AG08395 (cell line): ENCODE measurements around the gene ZNF397.
A peak's percentile ranks its signal among the peaks of the same experiment; 100 is the strongest.
"Not testable (repeated sequence)": the region's sequence is repeated elsewhere in the genome, so short reads cannot be mapped to it uniquely, and the experiment has no call there.

Experiments
- DNase-seq: peaks from one replicate; pipeline ENCODE4 v3.0.0; 2012; ENCODE audit warnings: mixed read lengths, low spot score

Gene ZNF397

DNA sequence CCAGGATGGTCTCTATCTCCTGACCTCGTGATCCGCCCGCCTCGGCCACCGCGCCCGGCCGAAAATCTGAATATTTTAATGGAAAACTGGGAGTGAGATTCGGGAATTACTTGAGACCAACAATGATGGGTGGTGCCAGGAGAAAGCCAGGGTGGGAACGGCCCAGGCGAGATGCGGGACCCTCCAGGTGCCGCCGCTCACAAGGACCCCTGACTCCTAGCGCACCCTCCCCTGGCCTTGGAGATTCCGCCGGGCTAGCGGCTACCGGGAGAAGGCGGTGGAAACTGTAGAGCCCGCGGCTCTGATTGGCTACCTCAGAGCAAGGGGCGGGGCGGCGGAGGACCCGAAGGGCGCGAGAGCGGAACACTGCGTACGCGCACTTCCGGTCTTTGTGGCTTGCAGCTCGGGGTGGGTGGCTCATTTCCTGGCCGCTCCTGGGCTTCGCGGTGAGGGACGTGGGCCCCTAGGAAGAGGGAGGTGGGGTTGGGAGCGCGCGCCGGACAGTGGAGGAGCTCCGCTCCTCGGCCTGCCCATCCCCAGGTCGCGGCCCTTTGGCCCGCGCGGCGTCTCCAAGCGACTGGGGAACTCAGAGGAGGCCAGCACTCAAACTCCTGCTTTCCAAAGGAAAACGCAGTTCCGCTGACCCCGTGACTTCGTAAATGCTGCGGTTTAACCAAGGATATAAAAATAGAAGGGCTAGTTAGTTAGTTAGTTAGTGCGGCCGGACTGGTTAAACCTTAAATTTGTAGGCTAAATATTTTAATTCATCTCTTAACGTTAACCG is at the start of gene ZNF397:
ZNF397 (plus strand) TSS at position 371 of the 784 bp plus-strand sequence. CDS start 1,437 bp downstream, outside the sequence.
- peak; percentile 98 for DNase-seq

DNA sequence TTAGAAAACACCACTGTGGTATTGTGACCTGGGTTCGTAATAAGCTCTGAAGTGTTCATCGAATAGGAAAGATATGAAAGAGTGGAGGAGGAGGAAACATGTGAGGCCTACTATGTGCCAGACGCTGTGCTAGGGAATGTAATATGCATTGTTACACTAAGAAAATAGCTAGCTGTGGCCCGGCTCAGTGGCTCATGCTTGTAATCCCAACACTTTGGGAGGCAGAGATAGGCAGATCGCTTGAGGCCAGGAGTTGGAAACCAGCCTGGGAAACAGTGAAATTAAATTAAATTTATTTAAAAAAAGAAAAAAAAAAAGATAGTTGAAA is 49.2 kb upstream of the ZNF397 start:
- no peak for DNase-seq

DNA sequence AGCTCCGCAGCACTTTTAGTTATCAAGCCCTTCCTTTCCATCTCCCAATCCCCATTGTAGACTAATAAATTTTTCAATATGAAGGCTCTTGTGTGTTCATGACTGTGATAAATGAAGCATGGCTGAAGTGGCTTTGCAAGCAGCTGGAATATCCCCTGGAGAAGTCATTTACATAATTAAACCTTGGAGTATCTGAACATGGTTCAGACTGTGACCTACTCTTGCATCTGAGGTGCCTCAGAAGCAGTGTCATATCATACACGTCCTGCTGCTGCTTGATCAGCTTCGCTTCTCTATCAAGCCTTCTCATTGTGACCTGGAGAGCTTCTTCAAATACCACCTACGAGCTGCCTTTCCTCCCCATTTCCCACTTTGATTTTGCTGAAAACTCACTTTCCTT is 48.4 kb upstream of the ZNF397 start:
- DNase-seq, result no peak

DNA sequence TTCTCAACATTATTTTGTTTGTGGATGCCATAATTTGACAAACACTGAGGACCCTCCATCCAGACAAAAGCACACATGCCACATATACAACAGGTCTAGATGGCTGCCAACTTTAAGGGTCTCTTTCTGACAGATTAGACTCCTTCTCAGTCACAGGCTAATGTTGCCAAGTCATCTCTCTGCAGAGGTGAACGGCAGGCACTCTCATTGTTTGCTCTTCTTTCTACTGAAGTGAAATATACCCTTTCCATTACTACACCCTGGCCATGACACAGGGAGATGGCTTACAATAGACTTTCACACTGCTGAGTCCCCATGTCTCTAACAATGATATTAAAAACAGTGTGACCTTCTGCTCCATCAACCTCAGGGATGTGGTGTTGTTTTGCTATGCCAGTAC is 47.5 kb upstream of the ZNF397 start:
- DNase-seq, result no peak

DNA sequence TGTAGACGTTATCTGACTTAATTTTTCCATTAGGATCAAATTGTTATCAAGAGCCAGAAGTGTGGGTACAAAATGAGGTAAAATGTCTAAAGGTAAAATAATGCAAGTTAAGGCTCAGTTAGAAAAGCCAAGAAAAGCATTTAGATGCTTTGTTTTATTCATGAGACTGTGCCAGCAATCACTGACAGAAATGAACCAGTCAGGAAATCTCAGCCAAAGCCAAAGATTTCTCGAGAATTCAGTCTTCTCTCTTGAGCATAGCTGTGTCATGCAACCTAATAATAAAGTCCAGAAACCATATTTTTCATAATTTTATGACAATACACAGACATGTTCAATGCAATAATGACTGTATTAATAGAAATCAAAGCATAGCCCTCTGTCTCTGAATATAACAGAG is 43.5 kb upstream of the ZNF397 start:
- no peak for DNase-seq

DNA sequence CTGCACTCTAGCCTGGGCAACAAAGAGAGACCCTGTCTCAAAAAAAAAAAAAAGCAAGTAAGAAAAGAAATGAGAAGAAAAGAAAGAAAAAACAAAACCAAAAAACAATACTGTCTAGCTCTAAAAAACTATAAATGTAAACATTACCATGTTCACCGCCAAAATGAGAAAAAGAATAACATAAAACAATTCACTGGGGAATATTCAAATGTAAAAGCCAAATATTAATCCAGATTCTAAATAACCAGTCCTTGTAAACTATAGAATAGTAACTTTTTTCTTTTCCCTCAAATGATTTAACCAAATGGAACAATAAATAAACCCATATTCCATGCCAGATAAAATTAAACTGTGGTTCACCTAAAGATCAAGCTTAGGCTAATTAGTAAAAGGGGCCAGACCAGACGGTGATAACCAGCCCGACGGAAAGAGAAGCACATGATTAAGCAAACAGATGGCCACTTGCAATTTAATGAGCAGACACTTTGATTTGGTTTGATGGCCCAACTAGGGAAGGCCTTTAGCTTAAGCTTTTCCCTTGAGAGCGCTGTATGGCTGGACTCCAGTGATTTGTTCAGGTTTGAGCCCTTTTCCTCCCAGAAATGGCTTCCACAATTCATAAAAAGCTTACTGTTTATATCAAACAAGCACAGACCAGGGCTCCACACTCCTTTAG is 39.4 kb upstream of the ZNF397 start:
- DNase-seq, result no peak

DNA sequence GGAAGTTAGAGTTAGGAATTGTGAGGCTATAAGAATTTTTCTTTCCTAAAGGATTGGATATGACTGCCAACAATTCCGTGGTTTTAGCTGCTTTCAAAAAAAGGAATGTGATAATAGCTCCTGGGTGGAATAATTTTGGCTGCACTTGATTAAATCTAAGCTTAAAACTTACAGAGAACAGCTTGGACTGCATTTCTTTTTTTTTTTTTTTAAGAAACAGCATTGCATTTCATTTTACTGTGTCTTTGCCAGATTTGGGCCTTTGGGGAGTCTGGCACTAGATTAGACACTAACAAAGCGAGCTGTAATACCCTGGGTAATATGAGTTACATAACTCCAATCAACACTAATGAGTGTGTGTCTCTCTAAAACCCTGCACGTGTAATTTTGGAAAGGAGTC is 37.8 kb upstream of the ZNF397 start:
- DNase-seq, result peak; percentile 48

DNA sequence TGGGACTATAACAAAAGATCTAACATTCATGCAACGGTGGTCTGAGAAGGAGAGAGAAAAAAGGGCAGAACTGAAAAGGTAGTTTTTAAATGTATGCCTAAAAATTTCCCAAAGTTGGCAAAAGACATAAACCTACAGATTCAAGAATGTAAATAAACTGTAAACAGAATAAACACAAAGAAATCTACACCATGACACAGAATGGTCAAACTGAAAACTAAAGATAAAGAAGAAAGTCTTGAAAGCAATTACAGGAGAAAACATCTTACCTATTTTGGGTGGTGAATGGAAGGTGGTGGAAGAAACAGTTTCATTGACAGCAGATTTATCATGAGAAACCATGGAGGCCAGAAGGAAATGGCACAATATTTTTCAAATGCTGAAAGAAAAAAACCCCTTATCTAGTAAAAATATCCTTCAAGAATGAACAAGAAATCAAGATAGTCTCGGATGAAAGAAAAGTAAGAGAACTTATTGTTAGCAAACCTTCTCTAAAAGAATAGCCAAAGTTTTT is 35.6 kb upstream of the ZNF397 start:
- DNase-seq, result no peak

DNA sequence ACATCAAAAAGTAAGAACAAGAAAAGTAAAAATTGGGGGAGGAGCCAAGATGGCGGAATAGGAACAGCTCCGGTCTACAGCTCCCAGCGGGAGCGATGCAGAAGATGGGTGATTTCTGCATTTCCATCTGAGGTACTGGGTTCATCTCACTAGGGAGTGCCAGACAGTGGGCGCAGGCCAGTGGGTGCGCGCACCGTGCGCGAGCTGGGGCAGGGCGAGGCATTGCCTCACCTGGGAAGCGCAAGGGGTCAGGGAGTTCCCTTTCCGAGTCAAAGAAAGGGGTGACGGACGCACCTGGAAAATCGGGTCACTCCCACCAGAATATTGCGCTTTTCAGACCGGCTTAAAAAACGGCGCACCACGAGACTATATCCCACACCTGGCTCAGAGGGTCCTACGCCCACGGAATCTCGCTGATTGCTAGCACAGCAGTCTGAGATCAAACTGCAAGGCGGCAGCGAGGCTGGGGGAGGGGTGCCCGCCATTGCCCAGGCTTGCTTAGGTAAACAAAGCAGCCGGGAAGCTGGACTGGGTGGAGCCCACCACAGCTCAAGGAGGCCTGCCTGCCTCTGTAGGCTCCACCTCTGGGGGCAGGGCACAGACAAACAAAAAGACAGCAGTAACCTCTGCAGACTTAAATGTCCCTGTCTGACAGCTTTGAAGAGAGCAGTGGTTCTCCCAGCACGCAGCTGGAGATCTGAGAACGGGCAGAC is 34.9 kb upstream of the ZNF397 start:
- DNase-seq, result not testable (repeated sequence)

DNA sequence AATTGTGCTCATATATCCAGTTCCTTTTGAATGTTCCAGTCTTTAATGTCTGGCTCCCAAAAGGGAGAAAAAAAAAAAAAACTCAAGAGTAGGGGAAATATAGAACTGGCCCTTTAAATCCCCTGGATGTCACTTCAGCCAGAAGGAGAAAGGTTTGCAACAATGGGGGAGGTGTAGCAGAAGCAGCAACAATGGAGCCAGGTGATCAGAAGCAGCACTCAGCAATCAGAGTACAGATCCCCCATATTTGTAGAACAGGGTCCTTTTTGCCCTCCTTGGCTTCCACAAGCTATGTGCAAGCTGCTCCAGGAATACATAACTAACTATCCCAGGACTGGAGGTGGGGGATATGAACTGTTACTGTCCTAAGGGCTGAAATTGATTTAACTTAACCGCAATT is 25.8 kb upstream of the ZNF397 start:
- DNase-seq, result no peak

DNA sequence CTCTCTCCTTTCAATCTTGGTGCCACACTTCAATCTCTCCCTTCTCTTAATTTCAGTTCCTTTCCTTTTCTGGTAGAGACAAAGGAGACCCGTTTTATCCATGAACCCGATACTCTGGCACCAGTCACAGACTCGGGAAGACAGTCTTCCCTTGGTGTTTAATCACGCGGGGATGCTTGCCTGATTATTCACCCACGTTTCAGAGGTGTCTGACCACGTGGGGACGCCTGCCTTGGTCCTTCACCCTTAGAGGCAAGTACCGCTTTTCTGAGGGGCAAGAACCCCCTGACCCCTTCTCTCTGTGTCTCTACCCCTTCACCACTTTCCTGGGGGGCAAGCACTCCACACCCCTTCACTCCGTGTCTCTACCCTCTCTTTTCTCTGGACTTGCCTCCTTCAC is 24.2 kb upstream of the ZNF397 start:
- DNase-seq, result not testable (repeated sequence)

DNA sequence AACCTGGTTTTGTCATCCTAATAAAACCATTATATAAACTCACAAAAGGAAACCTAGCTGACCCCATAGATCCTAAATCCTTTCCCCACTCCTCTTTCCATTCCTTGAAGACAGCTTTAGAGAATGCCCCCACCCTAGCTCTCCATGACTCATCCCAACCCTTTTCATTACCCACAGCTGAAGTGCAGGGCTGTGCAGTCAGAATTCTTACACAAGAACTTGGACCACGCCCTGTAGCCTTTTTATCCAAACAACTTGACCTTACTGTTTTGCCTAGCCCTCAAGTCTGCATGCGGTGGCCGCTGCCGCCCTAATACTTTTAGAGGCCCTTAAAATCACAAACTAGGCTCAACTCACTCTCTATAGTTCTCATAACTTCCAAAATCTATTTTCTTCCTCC is 21.5 kb upstream of the ZNF397 start:
- not testable (repeated sequence) for DNase-seq

DNA sequence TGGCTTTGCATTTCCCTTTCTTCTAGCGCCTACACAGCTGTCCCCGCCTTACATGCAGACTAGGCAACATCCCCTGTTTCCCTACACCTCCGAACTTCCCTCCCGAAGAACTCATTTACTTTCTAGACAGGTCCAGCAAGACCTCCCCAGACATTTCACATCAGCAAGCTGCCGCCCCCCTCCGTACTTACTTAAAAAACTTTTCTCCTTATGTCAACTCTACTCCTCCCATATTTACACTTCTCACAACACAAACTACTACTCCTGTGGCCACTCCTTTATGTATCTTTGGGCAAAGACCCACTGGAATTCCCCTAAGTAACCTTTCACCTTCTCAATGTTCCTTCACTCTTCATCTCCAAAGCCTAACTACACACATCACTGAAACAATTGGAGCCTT is 20.4 kb upstream of the ZNF397 start:
- DNase-seq, result no peak

DNA sequence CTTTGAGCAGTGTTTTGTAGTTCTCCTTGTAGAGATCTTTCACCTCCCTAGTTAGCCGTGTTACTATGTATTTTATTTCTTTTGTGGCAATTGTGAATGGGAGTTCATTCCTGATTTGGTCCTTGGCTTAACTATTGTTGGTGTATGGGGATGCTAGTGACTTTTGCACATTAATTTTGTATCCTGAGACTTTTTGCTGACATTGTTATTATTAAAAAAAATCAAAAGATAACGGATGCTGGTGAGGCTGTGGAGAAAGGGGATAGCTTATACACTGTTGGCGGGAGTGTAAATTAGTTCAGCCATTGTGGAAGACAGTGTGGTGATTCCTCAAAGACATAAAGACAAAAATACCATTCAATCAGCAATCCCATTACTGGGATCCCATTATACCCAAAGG is 17.0 kb upstream of the ZNF397 start:
- no peak for DNase-seq

DNA sequence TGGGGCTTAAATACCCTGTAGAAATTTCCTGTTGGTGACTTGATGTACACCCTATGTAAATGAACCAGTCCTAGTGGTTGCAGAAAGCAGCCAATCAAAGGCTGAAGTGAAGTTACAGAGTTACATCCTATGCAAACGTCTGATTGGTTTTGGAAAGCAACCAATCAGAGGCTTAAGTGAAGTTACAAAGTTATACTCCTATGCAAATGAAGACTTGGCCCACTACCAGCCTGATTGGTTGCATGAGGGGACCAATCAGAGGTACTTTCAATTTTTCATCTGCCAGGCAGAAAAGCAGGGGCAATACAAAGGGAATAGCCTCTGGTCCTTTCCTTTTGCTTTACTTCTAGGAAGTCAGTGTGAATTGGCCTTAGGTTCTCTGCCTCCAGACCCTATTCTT is 13.6 kb upstream of the ZNF397 start:
- DNase-seq, result no peak

DNA sequence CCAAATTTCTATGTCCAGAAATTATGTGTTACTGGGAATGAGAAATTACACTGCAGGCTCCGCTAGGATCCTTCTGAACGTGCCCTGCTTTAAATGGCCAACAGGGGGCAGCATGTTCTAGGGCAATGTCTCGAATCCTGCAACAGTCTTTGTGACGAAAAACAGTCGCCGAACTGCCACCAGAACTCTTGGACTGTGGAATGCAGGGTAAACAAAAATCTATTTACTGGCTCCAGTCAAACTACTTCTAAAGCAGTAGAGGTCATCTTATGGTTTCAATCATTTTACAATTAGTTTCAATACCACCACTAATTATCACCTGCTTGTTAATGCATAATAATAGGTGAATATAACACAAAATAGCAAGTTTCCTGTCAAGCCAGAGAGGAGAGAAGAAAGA is 9.8 kb upstream of the ZNF397 start:
- DNase-seq, result peak; percentile 70

DNA sequence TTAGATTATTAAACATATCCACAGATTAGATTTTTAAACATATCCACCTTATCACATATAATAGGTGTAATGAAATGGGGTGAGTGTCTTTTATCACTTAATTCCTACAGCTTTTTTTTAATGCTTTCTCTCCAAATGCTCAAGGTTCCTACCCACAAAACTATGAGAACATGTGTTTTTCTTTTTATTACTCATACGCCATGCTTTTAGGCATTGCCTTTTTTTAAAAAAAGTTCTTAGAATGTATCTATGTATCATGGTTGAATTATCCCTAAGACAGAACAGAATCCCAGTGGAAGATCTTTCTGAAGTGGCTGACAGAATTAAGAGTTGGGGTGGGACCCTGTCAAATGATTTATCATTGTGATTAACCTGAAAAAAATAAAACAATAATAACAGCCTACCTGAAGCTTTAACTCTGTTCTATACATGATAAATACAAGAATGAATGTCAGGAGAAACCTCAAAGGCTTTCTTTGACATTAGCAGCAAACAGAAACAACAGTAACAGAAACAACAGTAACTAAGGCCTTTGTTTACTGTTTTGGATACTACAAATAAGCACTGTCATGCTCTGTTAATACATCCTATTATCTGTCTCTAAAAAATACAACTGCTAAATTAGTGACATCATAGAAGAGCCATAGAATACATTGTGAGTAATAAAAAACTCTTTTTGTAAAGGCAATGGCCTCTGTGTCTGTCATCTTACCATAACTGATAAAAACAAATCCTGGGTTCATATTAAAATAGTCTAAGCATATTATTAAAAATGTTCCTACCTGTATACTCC is 4.1 kb upstream of the ZNF397 start:
- no peak for DNase-seq

DNA sequence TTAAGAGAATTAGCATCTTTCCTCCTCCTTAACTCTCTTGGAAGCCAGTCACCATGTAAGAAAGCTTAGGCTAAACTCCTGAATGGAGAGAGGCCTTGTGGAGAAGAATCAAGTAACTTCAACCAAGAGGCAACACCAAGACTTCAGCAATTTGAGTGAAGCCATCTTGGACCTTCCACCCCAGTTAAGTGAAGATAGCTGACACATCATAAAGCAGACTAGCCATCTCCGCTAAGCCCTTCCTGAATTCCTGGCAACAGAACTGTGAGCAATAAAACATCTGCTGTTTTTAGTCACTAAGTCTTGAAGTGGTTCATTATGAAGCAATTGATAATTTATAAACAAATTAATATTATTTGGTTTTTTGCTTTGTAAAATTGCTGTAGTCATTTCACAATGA is 1.5 kb upstream of the ZNF397 start:
- DNase-seq, result no peak

DNA sequence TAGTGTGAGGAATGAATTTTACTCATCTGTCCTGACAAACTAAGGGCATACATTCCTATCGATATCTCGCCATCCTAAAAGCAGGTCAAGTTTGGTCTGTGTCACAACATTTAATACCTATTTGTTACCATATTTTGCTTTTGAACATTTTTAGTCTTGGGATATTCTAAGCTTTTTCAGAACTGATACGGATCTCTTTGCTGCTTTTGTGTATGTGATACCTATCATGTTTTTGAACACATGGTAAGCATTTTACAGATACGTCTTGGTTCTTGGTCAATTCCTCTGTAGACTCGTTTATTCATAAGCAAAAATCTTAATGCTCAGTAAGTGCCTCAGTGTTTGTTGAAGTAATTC is 592 bp downstream of the ZNF397 start:
- no peak for DNase-seq

DNA sequence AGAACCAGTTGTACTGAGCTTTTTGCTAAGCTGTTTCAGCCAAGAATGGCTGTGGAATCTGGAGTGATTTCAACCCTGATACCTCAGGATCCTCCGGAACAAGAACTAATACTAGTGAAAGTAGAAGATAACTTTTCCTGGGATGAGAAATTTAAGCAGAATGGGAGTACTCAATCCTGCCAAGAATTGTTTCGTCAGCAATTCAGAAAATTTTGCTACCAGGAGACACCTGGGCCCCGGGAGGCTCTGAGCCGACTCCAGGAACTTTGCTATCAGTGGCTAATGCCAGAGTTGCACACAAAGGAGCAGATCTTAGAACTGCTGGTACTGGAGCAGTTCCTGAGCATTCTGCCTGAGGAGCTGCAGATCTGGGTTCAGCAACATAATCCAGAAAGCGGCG is 1.6 kb downstream of the ZNF397 start:
- no peak for DNase-seq

DNA sequence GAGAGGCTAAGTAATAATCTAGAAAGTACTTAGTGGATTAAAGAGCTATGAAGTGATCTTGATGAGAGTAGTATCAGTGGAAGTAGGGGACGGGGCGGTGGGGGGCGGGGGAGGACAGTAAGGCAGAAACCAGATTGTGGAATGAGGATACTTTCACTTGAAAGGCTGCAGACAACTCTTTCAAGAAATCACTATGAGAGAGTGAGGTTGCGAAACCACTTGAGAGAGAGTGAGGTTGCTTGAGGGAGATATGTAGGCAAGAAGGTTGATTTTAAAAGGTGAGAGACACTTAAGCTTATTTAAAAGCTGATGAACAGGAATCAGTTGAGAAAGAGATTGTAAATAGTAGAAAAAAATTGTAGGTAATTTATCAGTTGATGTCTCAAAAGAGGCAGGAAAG is 3.8 kb downstream of the ZNF397 start:
- DNase-seq, result no peak

DNA sequence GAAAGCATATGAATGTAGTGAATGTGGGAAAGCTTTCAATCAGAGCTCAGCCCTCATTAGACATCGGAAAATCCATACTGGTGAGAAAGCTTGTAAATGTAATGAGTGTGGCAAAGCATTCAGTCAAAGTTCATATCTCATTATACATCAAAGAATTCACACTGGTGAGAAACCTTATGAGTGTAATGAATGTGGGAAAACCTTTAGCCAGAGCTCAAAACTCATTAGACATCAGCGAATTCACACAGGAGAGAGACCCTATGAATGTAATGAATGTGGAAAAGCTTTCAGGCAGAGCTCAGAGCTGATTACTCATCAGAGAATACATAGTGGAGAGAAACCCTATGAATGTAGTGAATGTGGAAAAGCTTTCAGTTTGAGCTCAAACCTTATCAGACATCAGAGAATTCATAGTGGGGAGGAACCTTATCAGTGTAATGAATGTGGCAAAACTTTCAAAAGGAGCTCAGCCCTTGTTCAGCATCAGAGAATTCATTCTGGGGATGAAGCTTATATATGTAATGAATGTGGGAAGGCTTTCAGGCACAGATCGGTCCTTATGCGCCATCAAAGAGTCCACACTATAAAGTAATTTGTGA is 5.0 kb downstream of the ZNF397 start:
- no peak for DNase-seq
